Neural crest cell (in vitro differentiated cells): Measurements from ENCODE around the gene STARD7. TPM values are rescaled to one million over a fixed set of nuclear protein-coding genes. Genes with fewer than 3 reads are reported as not detected.

ENCODE experiments used
- DNase-seq: peaks from one replicate; pipeline ENCODE4 v3.0.0; 2021; ENCODE audit warnings: low read depth, mixed read lengths, low spot score
- H3K27ac Mint-ChIP-seq: one replicate; pipeline ENCODE4 v1.8.0; 2021; ENCODE audit warnings: mild to moderate bottlenecking, mixed read lengths; ENCODE audit not compliant: unreplicated experiment
- H3K27me3 Mint-ChIP-seq: 2 replicates; pipeline ENCODE4 v1.8.0; 2021; ENCODE audit warnings: low read depth, mild to moderate bottlenecking, mixed read lengths
- H3K36me3 Mint-ChIP-seq: 2 replicates; pipeline ENCODE4 v1.8.0; 2021; ENCODE audit warnings: low read depth, mild to moderate bottlenecking, mixed read lengths
- H3K4me1 Mint-ChIP-seq: 2 replicates; pipeline ENCODE4 v1.8.0; 2021; ENCODE audit warnings: mixed read lengths
- H3K4me3 Mint-ChIP-seq: one replicate; pipeline ENCODE4 v1.8.0; 2021; ENCODE audit warnings: mild to moderate bottlenecking, mixed read lengths
- H3K9me3 Mint-ChIP-seq: 2 replicates; pipeline ENCODE4 v1.8.0; 2021; ENCODE audit warnings: mixed read lengths
- total RNA-seq: library from RNA; stranded (reverse); gene quantifications from 2 replicates; pipeline ENCODE4 v1.2.1, GENCODE V29; 2021
- TF ChIP-seq, protein P1 (sequence below): fragments of 200-600 bp; sonication (generic); conservative IDR thresholded peaks from 2 replicates; pipeline ENCODE4 v1.5.0; 2021; ENCODE audit warnings: antibody characterized with exemption, mild to moderate bottlenecking

Gene STARD7
- total RNA-seq, 1 donor from 2014 or later: 178 TPM

DNA sequence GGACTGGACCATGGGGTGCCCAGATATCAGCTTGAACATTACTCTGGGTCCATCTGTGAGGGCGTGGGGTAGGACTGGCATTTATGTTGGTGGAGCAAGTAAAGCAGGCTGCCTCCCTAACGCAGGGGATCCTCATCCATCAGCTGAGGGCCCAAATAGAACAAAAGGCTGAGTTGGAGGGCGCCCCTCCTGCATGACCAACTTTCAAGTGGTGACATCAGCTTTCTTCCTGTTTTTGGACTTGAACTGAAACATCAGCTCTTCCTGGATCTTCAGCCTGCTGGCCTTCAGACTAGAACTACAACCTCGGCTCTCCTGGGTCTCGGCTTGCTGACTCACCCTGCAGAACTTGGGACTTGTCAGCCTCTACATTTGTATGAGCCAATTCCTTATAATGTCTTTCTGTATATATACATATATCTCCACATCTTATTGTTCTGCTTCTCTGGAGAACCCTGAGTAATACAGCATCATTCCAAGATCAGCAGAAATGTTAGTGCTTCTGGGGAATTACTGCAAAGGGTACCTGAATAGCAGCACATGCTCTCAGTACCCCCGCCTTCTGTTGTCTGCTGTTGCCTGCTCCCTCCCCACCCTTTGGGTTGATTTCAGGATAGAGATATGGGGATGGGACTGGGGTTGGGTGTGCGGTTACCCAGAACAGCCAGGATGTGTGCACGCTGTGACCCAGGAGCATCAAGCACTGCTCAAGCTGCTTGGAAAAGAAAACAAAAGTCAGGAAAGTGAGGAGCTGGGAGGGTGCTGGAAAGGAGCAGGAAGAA is 37.2 kb upstream of the STARD7 start:
- peak overlapping the region; percentile 5 for H3K27ac Mint-ChIP-seq
- no peaks in the 10 kb centered on the region for H3K9me3 Mint-ChIP-seq
- H3K36me3 Mint-ChIP-seq: no peaks in the 10 kb centered on the region
- no peaks in the 10 kb centered on the region for H3K27me3 Mint-ChIP-seq
- TF ChIP-seq, protein P1, sequence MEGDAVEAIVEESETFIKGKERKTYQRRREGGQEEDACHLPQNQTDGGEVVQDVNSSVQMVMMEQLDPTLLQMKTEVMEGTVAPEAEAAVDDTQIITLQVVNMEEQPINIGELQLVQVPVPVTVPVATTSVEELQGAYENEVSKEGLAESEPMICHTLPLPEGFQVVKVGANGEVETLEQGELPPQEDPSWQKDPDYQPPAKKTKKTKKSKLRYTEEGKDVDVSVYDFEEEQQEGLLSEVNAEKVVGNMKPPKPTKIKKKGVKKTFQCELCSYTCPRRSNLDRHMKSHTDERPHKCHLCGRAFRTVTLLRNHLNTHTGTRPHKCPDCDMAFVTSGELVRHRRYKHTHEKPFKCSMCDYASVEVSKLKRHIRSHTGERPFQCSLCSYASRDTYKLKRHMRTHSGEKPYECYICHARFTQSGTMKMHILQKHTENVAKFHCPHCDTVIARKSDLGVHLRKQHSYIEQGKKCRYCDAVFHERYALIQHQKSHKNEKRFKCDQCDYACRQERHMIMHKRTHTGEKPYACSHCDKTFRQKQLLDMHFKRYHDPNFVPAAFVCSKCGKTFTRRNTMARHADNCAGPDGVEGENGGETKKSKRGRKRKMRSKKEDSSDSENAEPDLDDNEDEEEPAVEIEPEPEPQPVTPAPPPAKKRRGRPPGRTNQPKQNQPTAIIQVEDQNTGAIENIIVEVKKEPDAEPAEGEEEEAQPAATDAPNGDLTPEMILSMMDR: no peak
- H3K4me1 Mint-ChIP-seq: peaks cover 14% of the 10 kb centered on the region
- no peak for DNase-seq
- no peak overlapping the region for H3K4me3 Mint-ChIP-seq

DNA sequence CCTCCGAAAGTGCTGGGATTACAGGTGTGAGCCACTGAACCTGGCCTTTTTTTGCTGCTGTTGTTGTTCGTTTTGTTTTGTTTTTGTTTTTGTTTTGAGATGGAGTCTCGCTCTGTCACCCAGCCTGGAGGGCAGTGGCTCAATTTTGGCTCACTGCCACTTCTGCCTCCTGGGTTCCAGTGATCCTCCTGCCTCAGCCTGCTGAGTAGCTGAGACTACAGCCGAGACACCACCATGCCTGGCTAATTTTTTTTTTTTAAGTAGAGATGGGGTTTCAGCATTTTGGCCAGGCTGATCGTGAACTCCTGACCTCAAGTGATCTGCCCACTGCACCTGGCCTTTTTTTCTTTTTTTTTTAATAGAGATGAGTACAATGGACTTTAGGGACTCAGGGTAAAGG is 35.2 kb upstream of the STARD7 start:
- Mint-ChIP-seq H3K27me3 (no peaks in the 10 kb centered on the region), H3K4me3 (no peak overlapping the region), H3K36me3 (no peaks in the 10 kb centered on the region), H3K4me1 (peaks cover 14% of the 10 kb centered on the region), H3K9me3 (no peaks in the 10 kb centered on the region), H3K27ac (no peak overlapping the region)
- DNase-seq: no peak
- TF ChIP-seq, protein P1: no peak

DNA sequence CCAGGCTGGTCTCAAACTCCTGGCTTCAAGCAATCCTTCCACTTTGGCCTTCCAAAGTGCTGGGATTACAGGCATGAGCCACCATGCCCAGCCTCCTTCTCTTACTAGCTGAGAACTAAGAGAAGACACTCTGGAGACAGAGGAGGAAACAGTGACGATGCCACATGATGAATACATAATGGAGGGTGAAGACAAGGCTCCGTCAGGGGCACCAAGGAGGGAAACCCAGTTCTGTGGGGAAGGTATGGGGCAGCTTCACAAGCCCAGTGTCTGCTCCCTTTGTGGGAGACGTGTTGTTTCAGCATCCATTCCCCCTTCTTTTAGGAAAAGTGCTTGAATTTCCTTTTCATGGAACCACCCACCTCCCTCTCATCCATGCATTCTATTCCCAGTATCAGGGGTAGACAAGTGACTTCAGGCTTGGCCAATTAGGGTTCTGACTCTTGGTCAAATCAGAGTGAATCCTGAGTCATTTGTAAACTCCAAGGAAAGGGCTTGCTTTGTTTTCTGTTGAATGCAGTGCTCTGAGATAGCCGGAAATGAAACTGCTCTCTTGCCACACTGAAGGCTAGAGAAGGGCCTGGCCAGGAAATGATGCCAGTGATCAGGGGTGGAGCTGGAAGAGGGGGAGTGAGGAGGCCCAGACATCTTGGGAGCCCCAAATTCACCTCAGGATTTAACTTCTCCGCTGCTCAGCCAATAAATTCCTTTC is 33.4 kb upstream of the STARD7 start:
- H3K27me3 Mint-ChIP-seq: no peaks in the 10 kb centered on the region
- H3K4me1 Mint-ChIP-seq: peaks cover 14% of the 10 kb centered on the region
- TF ChIP-seq, protein P1: no peak
- no peaks in the 10 kb centered on the region for H3K36me3 Mint-ChIP-seq
- H3K27ac Mint-ChIP-seq: peak overlapping the region; percentile 92
- DNase-seq: no peak
- no peak overlapping the region for H3K4me3 Mint-ChIP-seq
- H3K9me3 Mint-ChIP-seq: no peaks in the 10 kb centered on the region

DNA sequence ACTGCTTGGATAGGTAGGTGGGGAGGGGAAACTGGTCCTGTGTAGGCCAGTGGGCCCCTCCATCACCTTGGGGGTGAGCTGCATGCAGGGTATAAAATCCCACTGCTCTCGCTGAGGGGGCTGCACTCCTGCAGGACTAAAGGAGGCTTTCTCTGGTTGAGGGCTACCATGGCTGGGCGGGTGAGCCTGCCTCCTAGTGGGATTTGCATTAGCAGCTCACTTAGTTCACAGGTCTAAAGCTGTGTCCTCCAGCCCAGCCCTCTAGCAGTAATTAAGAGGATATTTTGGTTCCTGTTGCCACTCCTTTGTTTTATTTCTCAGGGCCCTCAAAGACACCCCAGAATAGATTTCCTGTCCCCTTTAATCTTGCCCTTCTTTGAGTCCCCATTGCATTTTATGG is 32.6 kb upstream of the STARD7 start:
- Mint-ChIP-seq H3K4me1 (peaks cover 14% of the 10 kb centered on the region), H3K27me3 (no peaks in the 10 kb centered on the region), H3K27ac (no peak overlapping the region), H3K4me3 (no peak overlapping the region), H3K9me3 (no peaks in the 10 kb centered on the region), H3K36me3 (no peaks in the 10 kb centered on the region)
- DNase-seq: no peak
- TF ChIP-seq, protein P1: no peak

DNA sequence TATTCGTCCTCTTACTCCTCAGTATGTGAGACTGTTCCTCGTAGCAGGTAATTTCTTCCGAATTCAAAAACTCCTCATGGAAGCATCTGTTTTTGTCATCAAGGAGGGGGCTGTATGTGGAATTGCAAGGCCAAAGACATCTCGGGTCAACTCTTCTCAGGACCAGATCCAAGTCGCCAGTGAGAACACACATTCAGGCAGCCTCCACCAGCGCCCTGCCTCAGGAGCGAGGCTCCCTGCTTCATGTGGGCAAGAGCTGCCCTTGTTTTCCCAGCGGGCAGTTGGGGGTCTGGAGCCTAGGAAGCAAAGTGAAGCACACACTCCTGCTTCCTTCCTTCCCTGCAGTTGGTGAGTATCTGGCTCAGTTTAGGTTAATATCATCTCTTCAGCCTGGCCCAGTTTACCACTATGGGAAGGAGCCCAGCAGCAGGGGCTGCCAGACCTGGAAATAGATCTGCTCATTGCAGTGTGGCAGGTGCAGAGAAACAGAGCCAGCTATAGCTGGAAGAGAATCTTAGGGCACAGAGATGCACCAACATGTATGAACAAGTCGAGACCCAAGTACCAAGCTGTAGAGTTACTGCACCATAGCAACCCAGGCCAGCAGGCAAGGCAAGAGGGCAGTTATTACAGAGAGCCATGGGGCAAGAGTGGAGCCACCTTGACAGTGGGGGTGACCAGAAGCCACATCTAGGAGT is 31.9 kb upstream of the STARD7 start:
- TF ChIP-seq, protein P1: no peak
- no peak overlapping the region for H3K4me3 Mint-ChIP-seq
- H3K27me3 Mint-ChIP-seq: no peaks in the 10 kb centered on the region
- no peak overlapping the region for H3K27ac Mint-ChIP-seq
- H3K4me1 Mint-ChIP-seq: peaks cover 14% of the 10 kb centered on the region
- H3K9me3 Mint-ChIP-seq: no peaks in the 10 kb centered on the region
- no peaks in the 10 kb centered on the region for H3K36me3 Mint-ChIP-seq
- no peak for DNase-seq
